ENCODE data around the gene EIF2S2. TPM values are rescaled to one million over a fixed set of nuclear protein-coding genes. Genes with fewer than 3 reads are reported as not detected.

Gene EIF2S2
- total and polyA plus RNA-seq, 12 donors, result 22.2 to 67.7 (median 41.1) TPM

DNA sequence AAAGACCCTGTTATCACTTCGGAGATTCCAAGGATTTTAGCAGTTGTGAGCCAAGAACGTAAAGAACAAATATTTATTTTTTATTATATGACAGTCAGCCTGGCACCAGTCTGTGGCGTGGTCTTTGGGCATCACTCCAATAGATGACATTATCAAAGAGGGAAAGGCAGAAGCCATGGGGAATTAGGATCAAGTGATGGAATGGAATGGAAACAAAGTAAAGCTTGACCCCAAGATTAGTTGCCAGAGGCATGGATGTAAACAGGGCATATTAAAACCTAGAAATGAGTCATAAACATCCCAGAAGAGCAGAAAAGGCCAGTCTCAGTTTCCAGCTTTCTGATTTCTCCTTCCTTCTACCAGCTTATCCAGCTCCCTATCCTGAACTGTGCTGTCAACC is 11.5 kb downstream of the EIF2S2 start:
- TF ChIP-seq, protein P1, sequence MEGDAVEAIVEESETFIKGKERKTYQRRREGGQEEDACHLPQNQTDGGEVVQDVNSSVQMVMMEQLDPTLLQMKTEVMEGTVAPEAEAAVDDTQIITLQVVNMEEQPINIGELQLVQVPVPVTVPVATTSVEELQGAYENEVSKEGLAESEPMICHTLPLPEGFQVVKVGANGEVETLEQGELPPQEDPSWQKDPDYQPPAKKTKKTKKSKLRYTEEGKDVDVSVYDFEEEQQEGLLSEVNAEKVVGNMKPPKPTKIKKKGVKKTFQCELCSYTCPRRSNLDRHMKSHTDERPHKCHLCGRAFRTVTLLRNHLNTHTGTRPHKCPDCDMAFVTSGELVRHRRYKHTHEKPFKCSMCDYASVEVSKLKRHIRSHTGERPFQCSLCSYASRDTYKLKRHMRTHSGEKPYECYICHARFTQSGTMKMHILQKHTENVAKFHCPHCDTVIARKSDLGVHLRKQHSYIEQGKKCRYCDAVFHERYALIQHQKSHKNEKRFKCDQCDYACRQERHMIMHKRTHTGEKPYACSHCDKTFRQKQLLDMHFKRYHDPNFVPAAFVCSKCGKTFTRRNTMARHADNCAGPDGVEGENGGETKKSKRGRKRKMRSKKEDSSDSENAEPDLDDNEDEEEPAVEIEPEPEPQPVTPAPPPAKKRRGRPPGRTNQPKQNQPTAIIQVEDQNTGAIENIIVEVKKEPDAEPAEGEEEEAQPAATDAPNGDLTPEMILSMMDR (IDR thresholded peaks at IDR 0.05), result no peak
- no peak overlapping the region for H3K27ac ChIP-seq
- peaks cover 0 to 100% (median 66%) of the 10 kb centered on the region in 9 donors for H3K36me3 ChIP-seq
- H3K9me3 ChIP-seq, result no peaks in the 10 kb centered on the region
- ATAC-seq, result no peak
- H3K27me3 ChIP-seq, result no peaks in the 10 kb centered on the region
- 70 to 73% methylated on average over 3 of the region's 3 CpGs for WGBS, 2 donors
- intact Hi-C loops (cut with DNase I), result loop anchor here in 1 of 10 donors (1.0 kb wide), 1 partner anchor 13 kb away; no protein-coding TSS in a partner anchor
- peaks cover 0 to 13% (median 7%) of the 10 kb centered on the region in 9 donors for H3K4me1 ChIP-seq
- H3K4me3 ChIP-seq, result no peak overlapping the region
- DNase-seq, result no peak

DNA sequence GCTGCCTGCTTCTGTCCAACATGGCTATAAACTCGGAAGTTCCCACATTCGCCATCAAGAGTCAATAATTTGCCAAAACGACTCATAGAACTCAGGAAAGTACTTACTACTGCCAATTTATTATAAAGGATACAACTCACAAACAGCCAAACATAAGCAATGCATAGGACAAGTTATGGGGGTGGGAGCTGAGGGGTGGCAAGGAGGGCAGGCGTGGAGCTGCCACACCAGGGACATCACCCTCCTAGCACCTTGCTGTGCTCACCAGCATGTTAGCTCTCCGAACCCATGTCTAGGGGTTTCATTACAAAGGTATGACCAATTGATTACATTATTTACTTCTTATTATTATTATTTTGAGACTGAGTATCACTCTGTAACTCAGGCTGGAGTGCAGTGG is 12.4 kb downstream of the EIF2S2 start:
- H3K27me3 ChIP-seq, result no peaks in the 10 kb centered on the region
- no peaks in the 10 kb centered on the region for H3K9me3 ChIP-seq
- 88 to 91% methylated on average over 5 of the region's 5 CpGs for WGBS, 2 donors
- intact Hi-C loops (cut with DNase I), result loop anchor here in 2 of 10 donors (1.0 to 2.0 kb wide), 2 partner anchors 12 to 47 kb away; no protein-coding TSS in a partner anchor
- ATAC-seq, result no peak
- H3K4me3 ChIP-seq, result no peak overlapping the region
- TF ChIP-seq, protein P1 (IDR thresholded peaks at IDR 0.05), result no peak
- peaks cover 0 to 13% (median 7%) of the 10 kb centered on the region in 9 donors for H3K4me1 ChIP-seq
- no peak overlapping the region for H3K27ac ChIP-seq
- H3K36me3 ChIP-seq, result peaks cover 0 to 100% (median 67%) of the 10 kb centered on the region in 9 donors
- no peak for DNase-seq

DNA sequence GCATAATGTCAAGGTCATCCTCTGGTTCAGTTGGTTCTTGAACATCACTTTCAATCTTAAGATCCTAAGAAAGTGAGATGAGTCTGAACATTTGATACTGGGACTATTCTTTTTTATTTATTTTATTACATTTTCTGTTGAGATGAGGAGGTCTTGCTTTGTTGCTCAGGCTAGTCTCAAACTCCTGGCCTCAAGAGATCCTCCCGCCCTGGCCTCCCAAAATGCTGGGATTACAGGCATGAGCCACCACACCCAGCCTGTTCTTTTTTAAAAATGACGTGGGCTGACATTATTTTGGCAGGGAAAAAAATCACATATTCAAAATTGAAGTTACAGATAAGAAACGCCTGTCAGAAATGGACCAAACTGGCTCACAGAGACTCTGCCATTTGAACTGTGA is 13.5 kb downstream of the EIF2S2 start:
- Histone ChIP-seq H3K9me3 (no peaks in the 10 kb centered on the region), H3K36me3 (peaks cover 0 to 100% (median 60%) of the 10 kb centered on the region in 9 donors), H3K4me3 (no peak overlapping the region), H3K4me1 (peaks cover 0 to 13% (median 7%) of the 10 kb centered on the region in 9 donors), H3K27me3 (no peaks in the 10 kb centered on the region), H3K27ac (no peak overlapping the region)
- DNase-seq, result no peak
- intact Hi-C loops (cut with DNase I), result loop anchor here in 1 of 10 donors (2.0 kb wide), 1 partner anchor 48 kb away; no protein-coding TSS in a partner anchor
- WGBS, 2 donors, result 64 to 75% methylated on average over 3 of the region's 3 CpGs
- TF ChIP-seq, protein P1 (IDR thresholded peaks at IDR 0.05), result no peak
- ATAC-seq, result no peak

DNA sequence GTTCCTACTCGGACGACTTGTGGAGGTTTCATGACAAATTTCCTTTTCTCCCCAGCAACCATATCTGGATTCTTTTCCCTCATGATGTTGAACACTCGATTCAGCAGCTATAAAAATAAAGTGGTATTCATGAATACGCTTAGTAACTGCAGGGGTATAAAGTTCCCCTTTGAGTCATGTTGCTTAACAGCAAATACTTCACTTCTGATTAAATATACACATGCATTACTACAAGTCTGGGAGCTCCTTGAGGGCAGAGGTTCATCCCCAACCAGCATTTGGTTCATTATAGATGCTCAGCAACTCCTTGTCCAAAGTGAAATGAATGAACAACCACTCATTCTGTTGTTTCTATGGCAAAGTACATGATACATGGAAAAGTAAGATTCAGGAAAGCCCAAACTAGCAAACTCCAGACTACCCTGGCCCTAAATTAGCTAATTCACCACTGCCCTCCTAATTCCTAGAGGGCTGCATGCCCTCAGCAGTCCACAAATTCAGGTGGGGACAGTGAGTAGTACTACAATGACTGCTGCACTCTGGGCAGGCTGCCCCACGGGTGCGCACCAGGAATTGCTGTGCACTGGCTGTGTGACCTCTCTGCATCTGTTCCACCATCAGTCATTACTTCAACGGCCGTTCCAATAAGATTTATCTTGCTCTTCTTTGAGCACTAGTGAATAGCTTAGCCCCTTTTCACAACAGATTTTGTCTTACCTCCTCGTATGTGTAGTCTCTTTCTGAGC is 15.2 kb downstream of the EIF2S2 start:
- intact Hi-C loops (cut with DNase I), result no loop called here
- TF ChIP-seq, protein P1 (IDR thresholded peaks at IDR 0.05), result no peak
- Histone ChIP-seq H3K9me3 (no peaks in the 10 kb centered on the region), H3K4me1 (no peaks in the 10 kb centered on the region), H3K27me3 (no peaks in the 10 kb centered on the region), H3K36me3 (peaks cover 0 to 100% (median 65%) of the 10 kb centered on the region in 9 donors), H3K27ac (no peak overlapping the region), H3K4me3 (no peak overlapping the region)
- 86 to 88% methylated on average over 9 of the region's 9 CpGs for WGBS, 2 donors
- no peak for ATAC-seq
- DNase-seq, result no peak
